ENCODE measurements around the gene ANKS1A.
"Not testable (repeated sequence)": the region's sequence is repeated elsewhere in the genome, so short reads cannot be mapped to it uniquely, and the experiment has no call there.

The ANKS1A gene

DNA sequence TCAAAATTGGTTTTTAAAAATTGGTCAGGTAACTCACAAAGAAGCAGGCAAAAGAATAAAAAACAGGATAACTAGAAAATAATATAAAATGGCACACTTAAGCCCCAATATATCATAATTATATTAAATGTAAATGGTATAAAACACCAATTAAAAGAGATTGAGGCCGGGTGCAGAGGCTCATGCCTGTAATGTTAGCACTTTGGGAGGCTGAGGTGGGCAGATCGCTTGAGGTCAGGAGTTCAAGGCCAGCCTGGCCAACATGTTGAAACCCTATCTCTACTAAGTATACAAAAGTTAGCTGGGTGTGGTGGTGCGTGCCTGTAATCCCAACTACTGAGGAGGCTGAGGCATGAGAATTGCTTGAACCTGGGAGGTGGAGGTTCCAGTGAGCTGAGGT is 216.0 kb downstream of the ANKS1A start (continued):
- TF ChIP-seq ZNF350 (tag by site-specific recombination; IDR thresholded peaks at IDR 0.05) = no peak
- TF ChIP-seq HOXA7 (CRISPR knock-in tag; IDR thresholded peaks at IDR 0.05; ENCODE audit: borderline replicate concordance) = no peak
- TF ChIP-seq, protein P1, sequence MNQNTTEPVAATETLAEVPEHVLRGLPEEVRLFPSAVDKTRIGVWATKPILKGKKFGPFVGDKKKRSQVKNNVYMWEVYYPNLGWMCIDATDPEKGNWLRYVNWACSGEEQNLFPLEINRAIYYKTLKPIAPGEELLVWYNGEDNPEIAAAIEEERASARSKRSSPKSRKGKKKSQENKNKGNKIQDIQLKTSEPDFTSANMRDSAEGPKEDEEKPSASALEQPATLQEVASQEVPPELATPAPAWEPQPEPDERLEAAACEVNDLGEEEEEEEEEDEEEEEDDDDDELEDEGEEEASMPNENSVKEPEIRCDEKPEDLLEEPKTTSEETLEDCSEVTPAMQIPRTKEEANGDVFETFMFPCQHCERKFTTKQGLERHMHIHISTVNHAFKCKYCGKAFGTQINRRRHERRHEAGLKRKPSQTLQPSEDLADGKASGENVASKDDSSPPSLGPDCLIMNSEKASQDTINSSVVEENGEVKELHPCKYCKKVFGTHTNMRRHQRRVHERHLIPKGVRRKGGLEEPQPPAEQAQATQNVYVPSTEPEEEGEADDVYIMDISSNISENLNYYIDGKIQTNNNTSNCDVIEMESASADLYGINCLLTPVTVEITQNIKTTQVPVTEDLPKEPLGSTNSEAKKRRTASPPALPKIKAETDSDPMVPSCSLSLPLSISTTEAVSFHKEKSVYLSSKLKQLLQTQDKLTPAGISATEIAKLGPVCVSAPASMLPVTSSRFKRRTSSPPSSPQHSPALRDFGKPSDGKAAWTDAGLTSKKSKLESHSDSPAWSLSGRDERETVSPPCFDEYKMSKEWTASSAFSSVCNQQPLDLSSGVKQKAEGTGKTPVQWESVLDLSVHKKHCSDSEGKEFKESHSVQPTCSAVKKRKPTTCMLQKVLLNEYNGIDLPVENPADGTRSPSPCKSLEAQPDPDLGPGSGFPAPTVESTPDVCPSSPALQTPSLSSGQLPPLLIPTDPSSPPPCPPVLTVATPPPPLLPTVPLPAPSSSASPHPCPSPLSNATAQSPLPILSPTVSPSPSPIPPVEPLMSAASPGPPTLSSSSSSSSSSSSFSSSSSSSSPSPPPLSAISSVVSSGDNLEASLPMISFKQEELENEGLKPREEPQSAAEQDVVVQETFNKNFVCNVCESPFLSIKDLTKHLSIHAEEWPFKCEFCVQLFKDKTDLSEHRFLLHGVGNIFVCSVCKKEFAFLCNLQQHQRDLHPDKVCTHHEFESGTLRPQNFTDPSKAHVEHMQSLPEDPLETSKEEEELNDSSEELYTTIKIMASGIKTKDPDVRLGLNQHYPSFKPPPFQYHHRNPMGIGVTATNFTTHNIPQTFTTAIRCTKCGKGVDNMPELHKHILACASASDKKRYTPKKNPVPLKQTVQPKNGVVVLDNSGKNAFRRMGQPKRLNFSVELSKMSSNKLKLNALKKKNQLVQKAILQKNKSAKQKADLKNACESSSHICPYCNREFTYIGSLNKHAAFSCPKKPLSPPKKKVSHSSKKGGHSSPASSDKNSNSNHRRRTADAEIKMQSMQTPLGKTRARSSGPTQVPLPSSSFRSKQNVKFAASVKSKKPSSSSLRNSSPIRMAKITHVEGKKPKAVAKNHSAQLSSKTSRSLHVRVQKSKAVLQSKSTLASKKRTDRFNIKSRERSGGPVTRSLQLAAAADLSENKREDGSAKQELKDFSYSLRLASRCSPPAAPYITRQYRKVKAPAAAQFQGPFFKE (tag by site-specific recombination; IDR thresholded peaks at IDR 0.05; ENCODE audit: borderline replicate concordance) = no peak
- TF ChIP-seq ZSCAN30 (tag by site-specific recombination; IDR thresholded peaks at IDR 0.05) = no peak
- TF ChIP-seq, protein P2, sequence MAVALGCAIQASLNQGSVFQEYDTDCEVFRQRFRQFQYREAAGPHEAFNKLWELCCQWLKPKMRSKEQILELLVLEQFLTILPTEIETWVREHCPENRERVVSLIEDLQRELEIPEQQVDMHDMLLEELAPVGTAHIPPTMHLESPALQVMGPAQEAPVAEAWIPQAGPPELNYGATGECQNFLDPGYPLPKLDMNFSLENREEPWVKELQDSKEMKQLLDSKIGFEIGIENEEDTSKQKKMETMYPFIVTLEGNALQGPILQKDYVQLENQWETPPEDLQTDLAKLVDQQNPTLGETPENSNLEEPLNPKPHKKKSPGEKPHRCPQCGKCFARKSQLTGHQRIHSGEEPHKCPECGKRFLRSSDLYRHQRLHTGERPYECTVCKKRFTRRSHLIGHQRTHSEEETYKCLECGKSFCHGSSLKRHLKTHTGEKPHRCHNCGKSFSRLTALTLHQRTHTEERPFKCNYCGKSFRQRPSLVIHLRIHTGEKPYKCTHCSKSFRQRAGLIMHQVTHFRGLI (tag by site-specific recombination; IDR thresholded peaks at IDR 0.05) = no peak
- TF ChIP-seq ZNF830 (tag by site-specific recombination; IDR thresholded peaks at IDR 0.05; ENCODE audit: low read depth) = no peak
- no peak for TF ChIP-seq ZNF146 (tag by site-specific recombination; IDR thresholded peaks at IDR 0.05)
- TF ChIP-seq, protein P3, sequence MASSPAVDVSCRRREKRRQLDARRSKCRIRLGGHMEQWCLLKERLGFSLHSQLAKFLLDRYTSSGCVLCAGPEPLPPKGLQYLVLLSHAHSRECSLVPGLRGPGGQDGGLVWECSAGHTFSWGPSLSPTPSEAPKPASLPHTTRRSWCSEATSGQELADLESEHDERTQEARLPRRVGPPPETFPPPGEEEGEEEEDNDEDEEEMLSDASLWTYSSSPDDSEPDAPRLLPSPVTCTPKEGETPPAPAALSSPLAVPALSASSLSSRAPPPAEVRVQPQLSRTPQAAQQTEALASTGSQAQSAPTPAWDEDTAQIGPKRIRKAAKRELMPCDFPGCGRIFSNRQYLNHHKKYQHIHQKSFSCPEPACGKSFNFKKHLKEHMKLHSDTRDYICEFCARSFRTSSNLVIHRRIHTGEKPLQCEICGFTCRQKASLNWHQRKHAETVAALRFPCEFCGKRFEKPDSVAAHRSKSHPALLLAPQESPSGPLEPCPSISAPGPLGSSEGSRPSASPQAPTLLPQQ (tag by site-specific recombination; IDR thresholded peaks at IDR 0.05) = no peak
- TF ChIP-seq SP3 (tag by site-specific recombination; IDR thresholded peaks at IDR 0.05) = no peak

DNA sequence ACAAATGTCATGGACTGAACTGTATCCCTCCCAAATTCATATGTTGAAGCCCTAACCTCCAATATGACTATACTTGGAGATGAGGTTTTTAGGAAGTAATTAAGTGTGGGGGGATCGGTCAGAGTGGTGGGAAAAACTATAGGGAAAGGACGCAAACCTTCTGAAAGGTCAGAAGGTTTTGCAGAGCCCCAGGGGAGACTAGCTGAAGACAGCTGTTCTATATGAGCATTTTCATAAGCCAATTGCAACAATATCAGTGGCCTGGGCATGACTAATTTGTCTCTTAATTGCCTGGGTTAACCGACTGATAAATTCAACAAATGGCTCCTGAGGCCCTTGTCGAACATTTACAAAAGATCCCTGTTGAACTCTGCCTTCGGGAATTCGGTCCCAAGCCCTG is 217.0 kb downstream of the ANKS1A start:
- H3K4me1 ChIP-seq (ENCODE audit: control insufficient read depth, insufficient read depth, low read length); H3K27ac ChIP-seq (ENCODE audit: extremely low read depth, low read depth, low read length); POLR2A ChIA-PET; H3K9me3 ChIP-seq (ENCODE audit: control insufficient read depth, insufficient read depth, low read depth, low read length); H3K4me3 ChIP-seq (ENCODE audit: low read depth, low read length); H3K36me3 ChIP-seq (ENCODE audit: control insufficient read depth in 2 of 2, insufficient read depth in 1 of 2, low read length in 2 of 2): not testable (repeated sequence)
- CTCF ChIA-PET = interaction anchor here (0.8 to 1.9 kb wide), 3 partner anchors 8 to 119 kb away, joined by 3 to 8 read pairs (median 5); no protein-coding TSS in a partner anchor

DNA sequence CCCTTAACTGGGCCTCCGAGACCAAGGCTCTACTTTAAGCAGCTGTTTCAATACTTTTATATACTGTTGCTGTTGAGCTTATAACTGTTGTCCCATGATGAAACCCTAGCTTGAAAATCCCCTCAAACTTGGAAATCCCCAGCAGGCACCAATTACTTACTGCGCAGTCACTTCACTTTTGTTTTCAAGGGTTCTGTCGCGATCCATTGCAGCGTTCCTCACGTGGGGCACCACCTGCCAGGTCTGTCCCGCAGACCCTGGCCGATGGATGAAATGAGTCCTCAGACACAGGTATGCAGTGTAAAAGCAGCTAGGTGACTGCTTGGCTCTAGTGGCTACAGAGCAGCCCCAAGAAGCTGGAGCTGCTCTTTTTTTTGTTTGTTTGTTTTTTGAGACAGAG is 218.2 kb downstream of the ANKS1A start:
- POLR2A ChIA-PET = interaction anchor here (1.4 kb wide), 1 partner anchor 9 kb away, joined by 3 read pairs; no protein-coding TSS in a partner anchor
- not testable (repeated sequence) for H3K4me1 ChIP-seq (ENCODE audit: control insufficient read depth, insufficient read depth, low read length); H3K9me3 ChIP-seq (ENCODE audit: control insufficient read depth, insufficient read depth, low read depth, low read length); H3K36me3 ChIP-seq (ENCODE audit: control insufficient read depth in 2 of 2, insufficient read depth in 1 of 2, low read length in 2 of 2); H3K27ac ChIP-seq (ENCODE audit: extremely low read depth, low read depth, low read length); H3K4me3 ChIP-seq (ENCODE audit: low read depth, low read length)
- CTCF ChIA-PET = interaction anchor here (1.4 to 1.9 kb wide), 2 partner anchors 9 to 120 kb away, joined by 3 to 8 read pairs; no protein-coding TSS in a partner anchor

DNA sequence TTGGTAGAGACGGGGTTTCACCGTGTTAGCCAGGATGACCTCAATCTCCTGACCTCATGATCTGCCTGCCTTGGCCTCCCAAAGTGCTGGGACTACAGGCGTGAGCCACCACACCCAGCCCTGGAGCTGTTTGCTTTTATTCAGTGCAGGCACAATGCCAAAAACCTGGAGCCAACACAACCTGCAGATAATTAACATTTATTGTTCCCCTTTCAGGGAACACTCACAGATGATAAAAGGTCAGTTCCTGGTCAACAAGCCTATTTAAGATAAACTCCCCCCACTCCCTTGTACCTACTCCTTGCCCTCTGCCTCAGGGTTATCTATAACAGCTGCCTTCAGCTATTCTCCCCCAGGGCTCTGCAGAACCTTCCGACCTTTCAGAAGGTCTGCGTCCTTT is 218.7 kb downstream of the ANKS1A start:
- not testable (repeated sequence) for H3K27ac ChIP-seq (ENCODE audit: extremely low read depth, low read depth, low read length); H3K4me3 ChIP-seq (ENCODE audit: low read depth, low read length); H3K36me3 ChIP-seq (ENCODE audit: control insufficient read depth in 2 of 2, insufficient read depth in 1 of 2, low read length in 2 of 2); H3K9me3 ChIP-seq (ENCODE audit: control insufficient read depth, insufficient read depth, low read depth, low read length); H3K4me1 ChIP-seq (ENCODE audit: control insufficient read depth, insufficient read depth, low read length)
- ChIA-PET POLR2A (interaction anchor here (1.4 kb wide), 1 partner anchor 9 kb away, joined by 3 read pairs; no protein-coding TSS in a partner anchor), CTCF (interaction anchor here (1.4 to 1.9 kb wide), 2 partner anchors 10 to 120 kb away, joined by 3 to 8 read pairs; no protein-coding TSS in a partner anchor)
- TF ChIP-seq KLF7 (tag by site-specific recombination; IDR thresholded peaks at IDR 0.05; ENCODE audit: borderline replicate concordance) (peak; percentile 46; the same call in 1 of the 2 replicates), KLF1 (tag by site-specific recombination; IDR thresholded peaks at IDR 0.05) (0 out of 2 replicates have a peak, but pooled peaks have one; percentile 32)

All from HEK293 (cell line).